ENCODE results near the gene CCDC116. TPM values are rescaled to one million over a fixed set of nuclear protein-coding genes. Genes with fewer than 3 reads are reported as not detected.
A peak's percentile ranks its signal among the peaks of the same experiment; 100 is the strongest.

Gene CCDC116
- total and polyA plus RNA-seq, 3 experiments from 2014 or later = 0.48 to 0.51 TPM; not detected in 1

- Mint-ChIP-seq H3K9me3 (no peaks in the 10 kb centered on the region), H3K36me3 (peaks cover 0 to 12% (median 0%) of the 10 kb centered on the region in 3 donors), H3K27ac (peak overlapping the region in 2 of 8 donors; percentile 8 to 51), H3K4me1 (peaks cover 21 to 32% (median 23%) of the 10 kb centered on the region in 3 donors), H3K27me3 (no peaks in the 10 kb centered on the region), H3K4me3 (peak overlapping the region in 6 of 7 donors; percentile 15 to 88 (median 55))
- Histone ChIP-seq H3K27ac (ENCODE audit: low read depth, low read length) (no peak overlapping the region), H3K27me3 (ENCODE audit: insufficient read depth, low read length, poor library complexity, severe bottlenecking) (no peaks in the 10 kb centered on the region), H3K36me3 (ENCODE audit: insufficient read depth, low read length) (no peaks in the 10 kb centered on the region), H3K9me3 (ENCODE audit: low read length) (no peaks in the 10 kb centered on the region), H3K4me1 (ENCODE audit: insufficient read depth, low read length) (peaks cover 15% of the 10 kb centered on the region), H3K4me3 (ENCODE audit: low read length) (no peak overlapping the region)
- POLR2A ChIA-PET = no interaction called here
- DNase-seq = no peak
- CTCF ChIA-PET = interaction anchor here (1.5 to 3.5 kb wide), 2 partner anchors 17 to 34 kb away, joined by 4 to 13 read pairs; partner anchors contain the start of gene YDJC
These were observed 31.2 kb downstream of the CCDC116 start for GRCh38 chr22:21663738-21664137.

- CTCF ChIA-PET = interaction anchor here (1.0 to 3.5 kb wide), 6 partner anchors 9 to 35 kb away, joined by 3 to 13 read pairs (median 4); partner anchors contain the start of gene YDJC
- no peaks in the 10 kb centered on the region for H3K36me3 ChIP-seq (ENCODE audit: insufficient read depth, low read length)
- Mint-ChIP-seq H3K4me1 (peaks cover 25 to 41% (median 32%) of the 10 kb centered on the region in 3 donors), H3K36me3 (peaks cover 0 to 23% (median 2%) of the 10 kb centered on the region in 3 donors), H3K27ac (peak overlapping the region; percentile 96 to 99 (median 98)), H3K9me3 (no peaks in the 10 kb centered on the region), H3K27me3 (no peaks in the 10 kb centered on the region), H3K4me3 (peak overlapping the region; percentile 98 to 100 (median 99))
- no peak for DNase-seq
- H3K4me1 ChIP-seq (ENCODE audit: insufficient read depth, low read length) = peaks cover 15% of the 10 kb centered on the region
- POLR2A ChIA-PET = interaction anchor here (0.6 kb wide), 2 partner anchors 19 to 1679 kb away, joined by 3 read pairs; no protein-coding TSS in a partner anchor
- peak overlapping the region; percentile 94 for H3K4me3 ChIP-seq (ENCODE audit: low read length)
- peak overlapping the region; percentile 92 for H3K27ac ChIP-seq (ENCODE audit: low read depth, low read length)
- H3K27me3 ChIP-seq (ENCODE audit: insufficient read depth, low read length, poor library complexity, severe bottlenecking) = no peaks in the 10 kb centered on the region
- no peaks in the 10 kb centered on the region for H3K9me3 ChIP-seq (ENCODE audit: low read length)
These were observed 32.7 kb downstream of the CCDC116 start for GRCh38 chr22:21665047-21665851.

- H3K9me3 Mint-ChIP-seq = no peaks in the 10 kb centered on the region
- CTCF ChIA-PET = interaction anchor here (1.1 to 3.5 kb wide), 2 partner anchors 8 to 37 kb away, joined by 3 to 13 read pairs; partner anchors contain the start of gene YDJC
These were observed 34.2 kb downstream of the CCDC116 start for GRCh38 chr22:21666786-21667185.

GRCh38 chr22:21669026-21669425 is 36.5 kb downstream of the CCDC116 start:
- no peak overlapping the region for H3K4me3 ChIP-seq (ENCODE audit: low read length)
- H3K27me3 Mint-ChIP-seq = no peaks in the 10 kb centered on the region
- ChIA-PET CTCF (no interaction called here), POLR2A (interaction anchor here (0.5 kb wide), 1 partner anchor 61 kb away, joined by 6 read pairs; no protein-coding TSS in a partner anchor)
- H3K9me3 Mint-ChIP-seq = no peaks in the 10 kb centered on the region
- no peaks in the 10 kb centered on the region for H3K27me3 ChIP-seq (ENCODE audit: insufficient read depth, low read length, poor library complexity, severe bottlenecking)
- H3K27ac ChIP-seq (ENCODE audit: low read depth, low read length) = no peak overlapping the region
- DNase-seq = no peak
- peaks cover 15% of the 10 kb centered on the region for H3K4me1 ChIP-seq (ENCODE audit: insufficient read depth, low read length)
- H3K4me1 Mint-ChIP-seq = peaks cover 29 to 49% (median 37%) of the 10 kb centered on the region in 3 donors
- no peaks in the 10 kb centered on the region for H3K9me3 ChIP-seq (ENCODE audit: low read length)
- peak overlapping the region in 1 of 8 donors; percentile 38 for H3K27ac Mint-ChIP-seq
- peaks cover 33% of the 10 kb centered on the region for H3K36me3 ChIP-seq (ENCODE audit: insufficient read depth, low read length)
- peaks cover 3 to 61% (median 5%) of the 10 kb centered on the region in 3 donors for H3K36me3 Mint-ChIP-seq
- peak overlapping the region in 5 of 7 donors; percentile 29 to 74 (median 44) for H3K4me3 Mint-ChIP-seq

More at GRCh38 chr22:21666786-21667185, 34.2 kb downstream of the CCDC116 start:
- H3K4me1 ChIP-seq (ENCODE audit: insufficient read depth, low read length) = peaks cover 15% of the 10 kb centered on the region
- H3K27me3 ChIP-seq (ENCODE audit: insufficient read depth, low read length, poor library complexity, severe bottlenecking) = no peaks in the 10 kb centered on the region
- Mint-ChIP-seq H3K27me3 (no peaks in the 10 kb centered on the region), H3K27ac (peak overlapping the region in 6 of 8 donors; percentile 79 to 99 (median 92)), H3K36me3 (peaks cover 0 to 38% (median 2%) of the 10 kb centered on the region in 3 donors), H3K4me1 (peaks cover 27 to 49% (median 37%) of the 10 kb centered on the region in 3 donors), H3K4me3 (peak overlapping the region; percentile 98 to 100 (median 99))
- peaks cover 14% of the 10 kb centered on the region for H3K36me3 ChIP-seq (ENCODE audit: insufficient read depth, low read length)
- peak overlapping the region; percentile 94 for H3K4me3 ChIP-seq (ENCODE audit: low read length)
- POLR2A ChIA-PET = interaction anchor here (0.5 to 1.5 kb wide), 3 partner anchors 14 to 94 kb away, joined by 3 to 4 read pairs (median 3); no protein-coding TSS in a partner anchor
- H3K9me3 ChIP-seq (ENCODE audit: low read length) = no peaks in the 10 kb centered on the region
- H3K27ac ChIP-seq (ENCODE audit: low read depth, low read length) = peak overlapping the region; percentile 92
- DNase-seq = no peak

- Histone ChIP-seq H3K27ac (ENCODE audit: low read depth, low read length) (no peak overlapping the region), H3K36me3 (ENCODE audit: insufficient read depth, low read length) (peaks cover 49% of the 10 kb centered on the region), H3K4me1 (ENCODE audit: insufficient read depth, low read length) (peaks cover 4% of the 10 kb centered on the region), H3K9me3 (ENCODE audit: low read length) (no peaks in the 10 kb centered on the region), H3K4me3 (ENCODE audit: low read length) (no peak overlapping the region), H3K27me3 (ENCODE audit: insufficient read depth, low read length, poor library complexity, severe bottlenecking) (no peaks in the 10 kb centered on the region)
- Mint-ChIP-seq H3K9me3 (no peaks in the 10 kb centered on the region), H3K4me3 (no peak overlapping the region), H3K27me3 (no peaks in the 10 kb centered on the region), H3K4me1 (peaks cover 16 to 28% (median 25%) of the 10 kb centered on the region in 3 donors), H3K27ac (peak overlapping the region in 1 of 8 donors; percentile 60), H3K36me3 (peaks cover 3 to 78% (median 11%) of the 10 kb centered on the region in 3 donors)
- POLR2A ChIA-PET = no interaction called here
- CTCF ChIA-PET = no interaction called here
- no peak for DNase-seq
These were observed 39.6 kb downstream of the CCDC116 start for GRCh38 chr22:21672107-21672629.

- Histone ChIP-seq H3K27me3 (ENCODE audit: insufficient read depth, low read length, poor library complexity, severe bottlenecking) (no peaks in the 10 kb centered on the region), H3K36me3 (ENCODE audit: insufficient read depth, low read length) (peaks cover 49% of the 10 kb centered on the region), H3K4me1 (ENCODE audit: insufficient read depth, low read length) (no peaks in the 10 kb centered on the region), H3K4me3 (ENCODE audit: low read length) (no peak overlapping the region), H3K9me3 (ENCODE audit: low read length) (no peaks in the 10 kb centered on the region), H3K27ac (ENCODE audit: low read depth, low read length) (no peak overlapping the region)
- H3K27ac Mint-ChIP-seq = no peak overlapping the region
- H3K4me3 Mint-ChIP-seq = no peak overlapping the region
- H3K4me1 Mint-ChIP-seq = peaks cover 8 to 17% (median 14%) of the 10 kb centered on the region in 3 donors
- H3K36me3 Mint-ChIP-seq = peaks cover 3 to 88% (median 11%) of the 10 kb centered on the region in 3 donors
- no peaks in the 10 kb centered on the region for H3K9me3 Mint-ChIP-seq
- CTCF ChIA-PET = interaction anchor here (1.3 kb wide), 1 partner anchor 8 kb away, joined by 3 read pairs; the partner anchor contains the start of gene PPIL2
- H3K27me3 Mint-ChIP-seq = no peaks in the 10 kb centered on the region
- DNase-seq = no peak
- POLR2A ChIA-PET = no interaction called here
These were observed 41.2 kb downstream of the CCDC116 start for GRCh38 chr22:21673534-21674321.

- Mint-ChIP-seq H3K27ac (peak overlapping the region in 1 of 8 donors; percentile 66), H3K36me3 (peaks cover 3 to 81% (median 10%) of the 10 kb centered on the region in 3 donors), H3K4me3 (no peak overlapping the region), H3K27me3 (no peaks in the 10 kb centered on the region), H3K4me1 (peaks cover 5 to 10% (median 7%) of the 10 kb centered on the region in 3 donors), H3K9me3 (no peaks in the 10 kb centered on the region)
- H3K4me1 ChIP-seq (ENCODE audit: insufficient read depth, low read length) = no peaks in the 10 kb centered on the region
- no peaks in the 10 kb centered on the region for H3K9me3 ChIP-seq (ENCODE audit: low read length)
- H3K36me3 ChIP-seq (ENCODE audit: insufficient read depth, low read length) = peaks cover 49% of the 10 kb centered on the region
- ChIA-PET CTCF (interaction anchor here (1.3 kb wide), 1 partner anchor 9 kb away, joined by 3 read pairs; the partner anchor contains the start of gene PPIL2), POLR2A (no interaction called here)
- no peak for DNase-seq
- H3K27ac ChIP-seq (ENCODE audit: low read depth, low read length) = no peak overlapping the region
- H3K27me3 ChIP-seq (ENCODE audit: insufficient read depth, low read length, poor library complexity, severe bottlenecking) = no peaks in the 10 kb centered on the region
- H3K4me3 ChIP-seq (ENCODE audit: low read length) = no peak overlapping the region
These were observed 42.2 kb downstream of the CCDC116 start for GRCh38 chr22:21674638-21675245.
